ENCODE data around the gene KRTCAP2.
A peak's percentile ranks its signal among the peaks of the same experiment; 100 is the strongest.

DNA sequence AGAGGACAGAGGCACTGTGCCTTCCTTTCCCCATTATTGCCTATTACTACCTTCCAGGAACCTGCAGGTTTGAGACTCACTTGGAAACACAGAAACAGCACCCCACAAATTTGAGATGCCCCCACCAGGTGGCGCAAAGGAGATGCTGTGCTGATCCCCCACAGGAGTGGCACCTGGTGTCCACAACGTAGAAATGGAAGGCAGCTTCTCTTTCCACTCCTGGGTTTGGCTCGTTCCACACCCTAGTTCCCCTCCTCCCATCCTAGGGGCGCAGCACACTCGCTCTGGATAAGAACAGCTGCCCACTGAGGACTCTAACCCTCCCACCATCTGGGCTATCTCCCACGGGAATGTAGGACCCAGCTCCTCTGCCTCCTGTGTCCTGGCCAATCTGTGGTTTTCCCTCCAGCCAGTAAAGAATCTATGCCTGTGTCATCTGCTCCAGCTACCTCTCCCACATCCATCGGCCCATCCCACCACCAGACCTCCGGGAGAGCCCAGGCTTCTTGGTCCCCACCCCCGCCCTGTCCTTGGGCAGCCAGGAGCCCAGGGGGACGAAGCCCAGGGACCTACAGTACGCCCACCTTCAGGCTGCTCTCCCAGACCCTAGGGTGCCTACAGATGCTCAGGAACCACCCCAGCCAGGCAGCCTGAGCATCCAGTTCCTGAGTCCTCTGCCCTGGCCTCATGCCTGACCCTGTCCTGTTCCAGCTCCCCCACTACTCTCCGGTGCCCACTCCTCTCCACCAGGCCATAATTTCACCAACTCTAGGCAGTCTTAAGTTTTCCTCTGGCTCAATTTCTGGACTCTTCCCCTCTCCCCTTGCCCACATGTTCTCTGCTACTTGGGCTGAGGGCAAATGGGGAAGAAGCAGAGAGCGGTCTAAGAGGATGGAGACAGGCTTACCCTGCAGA is 34.0 kb upstream of the KRTCAP2 start:
- TF ChIP-seq, protein P1, sequence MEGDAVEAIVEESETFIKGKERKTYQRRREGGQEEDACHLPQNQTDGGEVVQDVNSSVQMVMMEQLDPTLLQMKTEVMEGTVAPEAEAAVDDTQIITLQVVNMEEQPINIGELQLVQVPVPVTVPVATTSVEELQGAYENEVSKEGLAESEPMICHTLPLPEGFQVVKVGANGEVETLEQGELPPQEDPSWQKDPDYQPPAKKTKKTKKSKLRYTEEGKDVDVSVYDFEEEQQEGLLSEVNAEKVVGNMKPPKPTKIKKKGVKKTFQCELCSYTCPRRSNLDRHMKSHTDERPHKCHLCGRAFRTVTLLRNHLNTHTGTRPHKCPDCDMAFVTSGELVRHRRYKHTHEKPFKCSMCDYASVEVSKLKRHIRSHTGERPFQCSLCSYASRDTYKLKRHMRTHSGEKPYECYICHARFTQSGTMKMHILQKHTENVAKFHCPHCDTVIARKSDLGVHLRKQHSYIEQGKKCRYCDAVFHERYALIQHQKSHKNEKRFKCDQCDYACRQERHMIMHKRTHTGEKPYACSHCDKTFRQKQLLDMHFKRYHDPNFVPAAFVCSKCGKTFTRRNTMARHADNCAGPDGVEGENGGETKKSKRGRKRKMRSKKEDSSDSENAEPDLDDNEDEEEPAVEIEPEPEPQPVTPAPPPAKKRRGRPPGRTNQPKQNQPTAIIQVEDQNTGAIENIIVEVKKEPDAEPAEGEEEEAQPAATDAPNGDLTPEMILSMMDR (IDR thresholded peaks at IDR 0.05), result peak; percentile 73 to 93 (median 84)
- TF ChIP-seq POLR2A (IDR thresholded peaks at IDR 0.05) (peak in 1 of 2 donors; percentile 45), EP300 (IDR thresholded peaks at IDR 0.05) (peak in 1 of 2 donors; percentile 56)
